ENCODE results near the gene PPP2CA.
"Not testable (repeated sequence)": the region's sequence is repeated elsewhere in the genome, so short reads cannot be mapped to it uniquely, and the experiment has no call there.

The PPP2CA gene

DNA sequence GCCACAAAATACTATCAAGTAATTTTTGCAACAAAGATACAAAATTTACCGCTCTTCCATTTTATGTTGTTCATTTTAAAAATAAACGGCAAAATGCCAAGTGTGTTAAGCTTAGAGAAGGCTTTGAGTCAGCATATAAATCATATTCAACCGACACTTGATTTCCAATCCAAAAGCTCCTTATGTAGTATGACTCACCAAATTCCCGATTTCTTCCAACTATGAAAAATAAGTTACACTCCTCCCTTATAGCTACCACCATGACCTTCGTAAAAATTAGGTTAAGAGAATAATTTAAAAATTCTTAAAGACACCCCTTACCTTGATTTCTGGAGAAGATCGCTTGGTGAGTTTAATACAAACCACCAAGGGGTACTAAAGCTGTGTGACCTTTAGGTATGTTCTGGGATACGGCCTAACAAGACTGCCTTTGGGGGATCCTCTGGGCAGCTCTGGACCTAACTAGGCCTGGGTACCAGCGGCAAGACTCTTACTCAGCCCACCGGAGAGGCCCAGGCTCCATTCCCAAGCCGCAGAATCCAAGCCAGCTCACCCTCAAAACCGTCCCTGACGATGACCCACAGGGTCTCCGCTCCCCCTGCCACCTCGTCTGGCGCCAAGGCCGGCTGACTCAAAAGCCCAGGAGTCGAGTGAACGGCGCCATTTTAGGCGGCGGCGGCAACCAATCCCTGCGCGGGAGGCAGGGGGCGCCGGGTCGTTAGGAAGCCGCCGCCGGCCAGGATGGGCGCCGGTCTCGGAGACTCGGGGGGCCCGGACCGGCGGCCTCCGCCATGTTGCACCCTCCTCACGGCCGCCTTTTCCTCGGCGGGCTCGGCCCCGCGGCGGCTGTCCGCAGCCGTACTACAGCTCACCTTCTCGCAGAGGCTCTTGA, 739 bp downstream of the PPP2CA start:
- TF ChIP-seq, protein P1, sequence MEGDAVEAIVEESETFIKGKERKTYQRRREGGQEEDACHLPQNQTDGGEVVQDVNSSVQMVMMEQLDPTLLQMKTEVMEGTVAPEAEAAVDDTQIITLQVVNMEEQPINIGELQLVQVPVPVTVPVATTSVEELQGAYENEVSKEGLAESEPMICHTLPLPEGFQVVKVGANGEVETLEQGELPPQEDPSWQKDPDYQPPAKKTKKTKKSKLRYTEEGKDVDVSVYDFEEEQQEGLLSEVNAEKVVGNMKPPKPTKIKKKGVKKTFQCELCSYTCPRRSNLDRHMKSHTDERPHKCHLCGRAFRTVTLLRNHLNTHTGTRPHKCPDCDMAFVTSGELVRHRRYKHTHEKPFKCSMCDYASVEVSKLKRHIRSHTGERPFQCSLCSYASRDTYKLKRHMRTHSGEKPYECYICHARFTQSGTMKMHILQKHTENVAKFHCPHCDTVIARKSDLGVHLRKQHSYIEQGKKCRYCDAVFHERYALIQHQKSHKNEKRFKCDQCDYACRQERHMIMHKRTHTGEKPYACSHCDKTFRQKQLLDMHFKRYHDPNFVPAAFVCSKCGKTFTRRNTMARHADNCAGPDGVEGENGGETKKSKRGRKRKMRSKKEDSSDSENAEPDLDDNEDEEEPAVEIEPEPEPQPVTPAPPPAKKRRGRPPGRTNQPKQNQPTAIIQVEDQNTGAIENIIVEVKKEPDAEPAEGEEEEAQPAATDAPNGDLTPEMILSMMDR (IDR thresholded peaks at IDR 0.05): peak; percentile 51
- H3K4me1 ChIP-seq: peaks cover 31% of the 10 kb centered on the region

DNA sequence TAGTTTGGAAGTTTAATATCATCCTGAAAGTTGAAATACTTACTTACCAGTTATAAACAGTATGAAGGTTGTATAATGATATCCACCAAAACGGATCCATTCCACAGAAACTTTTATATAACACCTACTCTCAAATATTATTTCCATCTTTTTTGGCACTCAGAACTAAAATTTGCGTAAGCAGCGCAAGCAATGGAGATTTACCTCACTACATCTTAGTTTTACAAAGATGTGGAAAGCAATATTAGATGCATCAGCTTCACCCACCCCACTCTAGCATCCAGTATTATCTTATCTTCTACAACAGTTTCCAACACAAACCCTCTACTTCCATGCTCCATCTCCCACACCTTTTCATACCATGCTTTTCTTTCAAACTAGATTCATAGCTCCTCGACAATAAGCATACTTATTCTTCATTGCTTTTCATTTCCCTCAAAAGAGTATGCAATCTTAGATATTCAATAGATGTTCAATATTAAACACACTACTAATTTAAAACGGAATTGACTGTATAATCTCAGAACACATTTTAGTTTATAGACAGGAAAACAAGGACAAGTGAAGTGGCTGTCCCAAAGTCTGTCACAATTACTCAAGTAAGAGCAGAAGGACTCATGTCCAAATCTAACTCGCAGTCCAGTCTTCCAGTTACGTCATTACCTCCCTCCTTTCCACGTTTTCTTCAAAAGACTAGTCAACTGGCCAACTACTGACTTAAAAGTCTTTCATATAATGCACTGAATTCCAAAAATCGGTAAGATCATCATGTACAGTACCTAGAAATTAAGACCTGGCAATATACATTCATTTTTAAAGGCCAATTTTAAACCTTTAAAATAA, 2.2 kb downstream of the PPP2CA start:
- Histone ChIP-seq H2AFZ (no peak overlapping the region), H3K79me2 (peaks cover 60% of the 10 kb centered on the region), H3K4me2 (ENCODE audit: low read length) (peak overlapping the region; percentile 79), H3K27me3 (ENCODE audit: control insufficient read depth, insufficient read depth, low read length) (no peaks in the 10 kb centered on the region), H3K4me3 (ENCODE audit: low read depth, low read length) (peak overlapping the region; percentile 90), H3K36me3 (ENCODE audit: control insufficient read depth, insufficient read depth, low read length) (no peaks in the 10 kb centered on the region), H3K9me3 (ENCODE audit: control insufficient read depth, low read length) (no peaks in the 10 kb centered on the region), H3K27ac (peak overlapping the region; percentile 99), H3K4me1 (peaks cover 41% of the 10 kb centered on the region), H3K9ac (no peak overlapping the region)
- TF ChIP-seq, protein P1 (IDR thresholded peaks at IDR 0.05): no peak

More for the DNA sequence above, 739 bp downstream of the PPP2CA start:
- Histone ChIP-seq H3K27me3 (ENCODE audit: control insufficient read depth, insufficient read depth, low read length) (no peaks in the 10 kb centered on the region), H3K27ac (peak overlapping the region; percentile 99), H3K4me3 (ENCODE audit: low read depth, low read length) (peak overlapping the region; percentile 90), H2AFZ (peak overlapping the region; percentile 93), H3K4me2 (ENCODE audit: low read length) (peak overlapping the region; percentile 79), H3K79me2 (peaks cover 45% of the 10 kb centered on the region), H3K9me3 (ENCODE audit: control insufficient read depth, low read length) (no peaks in the 10 kb centered on the region), H3K36me3 (ENCODE audit: control insufficient read depth, insufficient read depth, low read length) (no peaks in the 10 kb centered on the region), H3K9ac (peak overlapping the region; percentile 99)

DNA sequence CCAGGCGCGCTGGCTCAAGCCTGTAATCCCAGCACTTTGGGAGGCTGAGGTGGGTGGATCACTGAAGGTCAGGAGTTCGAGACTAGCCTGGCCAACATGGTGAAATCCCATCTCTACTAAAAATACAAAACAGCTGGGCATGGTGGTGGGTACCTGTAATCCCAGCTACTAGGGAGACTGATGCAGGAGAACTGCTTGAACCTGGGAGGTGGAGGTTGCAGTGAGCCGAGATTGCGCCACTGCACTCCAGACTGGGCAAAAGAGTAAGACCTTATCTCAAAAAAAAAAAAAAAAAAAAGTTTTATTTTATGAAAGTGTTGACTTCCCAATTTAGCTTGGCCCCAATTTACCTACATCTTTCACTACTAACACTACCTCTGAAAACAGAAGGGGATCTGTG, 4.2 kb downstream of the PPP2CA start:
- not testable (repeated sequence) for H2AFZ ChIP-seq; H3K9me3 ChIP-seq (ENCODE audit: control insufficient read depth, low read length); H3K9ac ChIP-seq; H3K36me3 ChIP-seq (ENCODE audit: control insufficient read depth, insufficient read depth, low read length); H3K27ac ChIP-seq; H3K27me3 ChIP-seq (ENCODE audit: control insufficient read depth, insufficient read depth, low read length); H3K4me3 ChIP-seq (ENCODE audit: low read depth, low read length)
- peaks cover 35% of the 10 kb centered on the region for H3K4me1 ChIP-seq
- H3K79me2 ChIP-seq: peaks cover 69% of the 10 kb centered on the region
- H3K4me2 ChIP-seq (ENCODE audit: low read length): peak overlapping the region; percentile 49

DNA sequence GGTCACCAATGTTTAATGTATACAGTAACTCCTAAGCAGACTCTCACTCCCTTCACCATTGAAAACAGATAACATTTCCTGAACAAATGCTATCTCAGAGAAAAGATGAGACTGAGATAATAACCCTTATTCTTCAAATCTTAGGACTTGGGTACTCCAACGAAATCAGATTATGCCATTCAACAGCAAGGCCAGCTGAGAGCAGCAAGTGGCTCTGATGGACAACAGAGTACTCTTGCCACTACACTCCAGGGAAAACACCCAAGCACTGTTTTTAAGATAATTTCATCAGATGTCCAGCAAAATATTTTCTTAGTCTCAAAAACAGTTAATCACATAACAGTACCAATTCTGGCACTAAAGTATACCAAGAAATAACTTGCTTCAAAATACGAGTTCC, 10.1 kb downstream of the PPP2CA start:
- peaks cover 86% of the 10 kb centered on the region for H3K79me2 ChIP-seq

DNA sequence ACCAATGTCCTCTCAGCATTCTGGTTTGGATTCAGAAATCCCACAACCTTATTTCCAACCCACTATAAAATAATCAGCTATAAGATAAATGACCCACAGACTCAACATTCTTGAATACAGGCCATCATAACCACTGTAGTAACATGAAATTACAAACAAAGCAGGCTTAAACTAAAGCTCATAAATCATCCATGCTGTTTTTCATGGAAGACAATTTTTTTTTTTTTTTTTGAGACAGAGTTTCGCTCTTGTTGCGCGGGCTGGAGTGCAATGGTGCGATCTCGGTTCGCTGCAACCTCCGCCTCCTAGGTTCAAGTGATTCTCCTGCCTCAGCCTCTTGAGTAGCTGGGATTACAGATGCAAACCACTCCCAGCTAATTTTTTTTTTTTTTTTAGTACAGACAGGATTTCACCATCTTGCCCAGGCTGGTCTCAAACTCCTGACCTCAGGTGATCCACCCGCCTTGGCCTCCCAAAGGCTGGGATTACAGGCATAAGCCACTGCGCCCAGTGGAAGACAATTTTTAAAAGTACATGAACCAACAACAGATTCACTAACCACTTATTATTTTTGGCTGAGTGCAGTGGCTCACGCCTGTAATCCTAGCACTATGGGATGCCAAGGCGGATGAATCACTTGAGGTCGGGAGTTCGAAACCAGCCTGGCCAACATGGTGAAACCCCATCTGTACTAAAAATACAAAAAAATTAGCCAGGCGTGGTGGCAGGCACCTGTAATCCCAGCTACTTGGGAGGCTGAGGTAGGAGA, 14.4 kb downstream of the PPP2CA start:
- H3K27me3 ChIP-seq (ENCODE audit: control insufficient read depth, insufficient read depth, low read length); H3K4me2 ChIP-seq (ENCODE audit: low read length); H3K9ac ChIP-seq; H3K9me3 ChIP-seq (ENCODE audit: control insufficient read depth, low read length); H3K4me3 ChIP-seq (ENCODE audit: low read depth, low read length); H3K36me3 ChIP-seq (ENCODE audit: control insufficient read depth, insufficient read depth, low read length); H2AFZ ChIP-seq: not testable (repeated sequence)
- Histone ChIP-seq H3K27ac (peak overlapping the region; percentile 64), H3K79me2 (peaks cover 96% of the 10 kb centered on the region), H3K4me1 (peaks cover 34% of the 10 kb centered on the region)

More for the DNA sequence above, 10.1 kb downstream of the PPP2CA start:
- Histone ChIP-seq H3K4me1 (peaks cover 22% of the 10 kb centered on the region), H3K9me3 (ENCODE audit: control insufficient read depth, low read length) (no peaks in the 10 kb centered on the region), H3K36me3 (ENCODE audit: control insufficient read depth, insufficient read depth, low read length) (no peaks in the 10 kb centered on the region), H3K27ac (no peak overlapping the region), H2AFZ (no peak overlapping the region), H3K27me3 (ENCODE audit: control insufficient read depth, insufficient read depth, low read length) (no peaks in the 10 kb centered on the region), H3K4me3 (ENCODE audit: low read depth, low read length) (no peak overlapping the region), H3K9ac (no peak overlapping the region), H3K4me2 (ENCODE audit: low read length) (no peak overlapping the region)
- TF ChIP-seq, protein P1 (IDR thresholded peaks at IDR 0.05): no peak
